ENCODE measurements around the gene ERVW-1.

Gene ERVW-1

DNA sequence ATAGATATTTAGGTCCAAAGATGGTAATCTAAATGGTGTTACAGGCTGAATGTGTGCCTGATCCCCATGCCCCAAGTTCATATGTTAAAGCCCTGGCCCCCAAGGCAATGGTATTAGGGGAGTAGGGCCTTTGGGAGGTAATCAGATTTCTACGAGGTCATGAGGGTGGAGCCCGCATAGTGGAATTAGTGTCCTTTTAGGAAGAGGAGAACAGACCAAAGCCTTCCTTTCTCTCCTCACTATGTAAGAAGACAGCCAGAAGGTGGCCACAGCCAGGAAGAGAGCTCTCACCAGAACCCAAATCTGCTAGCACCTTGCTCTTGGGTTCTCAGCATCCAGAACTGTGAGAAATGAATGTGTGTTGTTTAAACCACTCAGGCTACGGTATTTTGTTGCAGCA is 15.2 kb downstream of the ERVW-1 start:
- Histone ChIP-seq H3K4me3 (ENCODE audit: low read depth, low read length) (no peak overlapping the region), H3K4me1 (ENCODE audit: control insufficient read depth, insufficient read depth, low read length) (no peaks in the 10 kb centered on the region), H3K27ac (ENCODE audit: extremely low read depth, low read depth, low read length) (no peak overlapping the region), H3K9me3 (ENCODE audit: control insufficient read depth, insufficient read depth, low read depth, low read length) (no peaks in the 10 kb centered on the region), H3K36me3 (ENCODE audit: control insufficient read depth in 2 of 2, insufficient read depth in 1 of 2, low read length in 2 of 2) (peaks cover 4% of the 10 kb centered on the region in 2 experiments; a peak in 2 of 3 replicates)
- POLR2A ChIA-PET = no interaction called here
- CTCF ChIA-PET = interaction anchor here (0.5 to 3.0 kb wide), 3 partner anchors 11 to 403 kb away, joined by 8 to 29 read pairs (median 25); partner anchors contain the start of gene GATAD1
- TF ChIP-seq ZNF548 (tag by site-specific recombination; IDR thresholded peaks at IDR 0.05) (no peak), ZNF707 (tag by site-specific recombination; IDR thresholded peaks at IDR 0.05) (no peak), ZBTB8A (tag by site-specific recombination; IDR thresholded peaks at IDR 0.05) (no peak), ZNF311 (tag by site-specific recombination; IDR thresholded peaks at IDR 0.05; ENCODE audit: borderline replicate concordance) (no peak), SALL2 (tag by site-specific recombination; IDR thresholded peaks at IDR 0.05; ENCODE audit: borderline replicate concordance) (no peak), ZNF302 (tag by site-specific recombination; IDR thresholded peaks at IDR 0.05; ENCODE audit: low read depth) (no peak)
- TF ChIP-seq, protein P1, sequence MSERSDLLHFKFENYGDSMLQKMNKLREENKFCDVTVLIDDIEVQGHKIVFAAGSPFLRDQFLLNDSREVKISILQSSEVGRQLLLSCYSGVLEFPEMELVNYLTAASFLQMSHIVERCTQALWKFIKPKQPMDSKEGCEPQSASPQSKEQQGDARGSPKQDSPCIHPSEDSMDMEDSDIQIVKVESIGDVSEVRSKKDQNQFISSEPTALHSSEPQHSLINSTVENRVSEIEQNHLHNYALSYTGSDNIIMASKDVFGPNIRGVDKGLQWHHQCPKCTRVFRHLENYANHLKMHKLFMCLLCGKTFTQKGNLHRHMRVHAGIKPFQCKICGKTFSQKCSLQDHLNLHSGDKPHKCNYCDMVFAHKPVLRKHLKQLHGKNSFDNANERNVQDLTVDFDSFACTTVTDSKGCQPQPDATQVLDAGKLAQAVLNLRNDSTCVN (tag by site-specific recombination; optimal IDR thresholded peaks at IDR 0.05) = no peak
- TF ChIP-seq, protein P2, sequence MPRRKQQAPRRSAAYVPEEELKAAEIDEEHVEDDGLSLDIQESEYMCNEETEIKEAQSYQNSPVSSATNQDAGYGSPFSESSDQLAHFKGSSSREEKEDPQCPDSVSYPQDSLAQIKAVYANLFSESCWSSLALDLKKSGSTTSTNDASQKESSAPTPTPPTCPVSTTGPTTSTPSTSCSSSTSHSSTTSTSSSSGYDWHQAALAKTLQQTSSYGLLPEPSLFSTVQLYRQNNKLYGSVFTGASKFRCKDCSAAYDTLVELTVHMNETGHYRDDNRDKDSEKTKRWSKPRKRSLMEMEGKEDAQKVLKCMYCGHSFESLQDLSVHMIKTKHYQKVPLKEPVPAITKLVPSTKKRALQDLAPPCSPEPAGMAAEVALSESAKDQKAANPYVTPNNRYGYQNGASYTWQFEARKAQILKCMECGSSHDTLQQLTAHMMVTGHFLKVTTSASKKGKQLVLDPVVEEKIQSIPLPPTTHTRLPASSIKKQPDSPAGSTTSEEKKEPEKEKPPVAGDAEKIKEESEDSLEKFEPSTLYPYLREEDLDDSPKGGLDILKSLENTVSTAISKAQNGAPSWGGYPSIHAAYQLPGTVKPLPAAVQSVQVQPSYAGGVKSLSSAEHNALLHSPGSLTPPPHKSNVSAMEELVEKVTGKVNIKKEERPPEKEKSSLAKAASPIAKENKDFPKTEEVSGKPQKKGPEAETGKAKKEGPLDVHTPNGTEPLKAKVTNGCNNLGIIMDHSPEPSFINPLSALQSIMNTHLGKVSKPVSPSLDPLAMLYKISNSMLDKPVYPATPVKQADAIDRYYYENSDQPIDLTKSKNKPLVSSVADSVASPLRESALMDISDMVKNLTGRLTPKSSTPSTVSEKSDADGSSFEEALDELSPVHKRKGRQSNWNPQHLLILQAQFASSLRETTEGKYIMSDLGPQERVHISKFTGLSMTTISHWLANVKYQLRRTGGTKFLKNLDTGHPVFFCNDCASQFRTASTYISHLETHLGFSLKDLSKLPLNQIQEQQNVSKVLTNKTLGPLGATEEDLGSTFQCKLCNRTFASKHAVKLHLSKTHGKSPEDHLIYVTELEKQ (tag by site-specific recombination; IDR thresholded peaks at IDR 0.05; ENCODE audit: borderline replicate concordance) = no peak
- TF ChIP-seq, protein P3, sequence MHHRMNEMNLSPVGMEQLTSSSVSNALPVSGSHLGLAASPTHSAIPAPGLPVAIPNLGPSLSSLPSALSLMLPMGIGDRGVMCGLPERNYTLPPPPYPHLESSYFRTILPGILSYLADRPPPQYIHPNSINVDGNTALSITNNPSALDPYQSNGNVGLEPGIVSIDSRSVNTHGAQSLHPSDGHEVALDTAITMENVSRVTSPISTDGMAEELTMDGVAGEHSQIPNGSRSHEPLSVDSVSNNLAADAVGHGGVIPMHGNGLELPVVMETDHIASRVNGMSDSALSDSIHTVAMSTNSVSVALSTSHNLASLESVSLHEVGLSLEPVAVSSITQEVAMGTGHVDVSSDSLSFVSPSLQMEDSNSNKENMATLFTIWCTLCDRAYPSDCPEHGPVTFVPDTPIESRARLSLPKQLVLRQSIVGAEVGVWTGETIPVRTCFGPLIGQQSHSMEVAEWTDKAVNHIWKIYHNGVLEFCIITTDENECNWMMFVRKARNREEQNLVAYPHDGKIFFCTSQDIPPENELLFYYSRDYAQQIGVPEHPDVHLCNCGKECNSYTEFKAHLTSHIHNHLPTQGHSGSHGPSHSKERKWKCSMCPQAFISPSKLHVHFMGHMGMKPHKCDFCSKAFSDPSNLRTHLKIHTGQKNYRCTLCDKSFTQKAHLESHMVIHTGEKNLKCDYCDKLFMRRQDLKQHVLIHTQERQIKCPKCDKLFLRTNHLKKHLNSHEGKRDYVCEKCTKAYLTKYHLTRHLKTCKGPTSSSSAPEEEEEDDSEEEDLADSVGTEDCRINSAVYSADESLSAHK (tag by site-specific recombination; IDR thresholded peaks at IDR 0.05) = no peak

DNA sequence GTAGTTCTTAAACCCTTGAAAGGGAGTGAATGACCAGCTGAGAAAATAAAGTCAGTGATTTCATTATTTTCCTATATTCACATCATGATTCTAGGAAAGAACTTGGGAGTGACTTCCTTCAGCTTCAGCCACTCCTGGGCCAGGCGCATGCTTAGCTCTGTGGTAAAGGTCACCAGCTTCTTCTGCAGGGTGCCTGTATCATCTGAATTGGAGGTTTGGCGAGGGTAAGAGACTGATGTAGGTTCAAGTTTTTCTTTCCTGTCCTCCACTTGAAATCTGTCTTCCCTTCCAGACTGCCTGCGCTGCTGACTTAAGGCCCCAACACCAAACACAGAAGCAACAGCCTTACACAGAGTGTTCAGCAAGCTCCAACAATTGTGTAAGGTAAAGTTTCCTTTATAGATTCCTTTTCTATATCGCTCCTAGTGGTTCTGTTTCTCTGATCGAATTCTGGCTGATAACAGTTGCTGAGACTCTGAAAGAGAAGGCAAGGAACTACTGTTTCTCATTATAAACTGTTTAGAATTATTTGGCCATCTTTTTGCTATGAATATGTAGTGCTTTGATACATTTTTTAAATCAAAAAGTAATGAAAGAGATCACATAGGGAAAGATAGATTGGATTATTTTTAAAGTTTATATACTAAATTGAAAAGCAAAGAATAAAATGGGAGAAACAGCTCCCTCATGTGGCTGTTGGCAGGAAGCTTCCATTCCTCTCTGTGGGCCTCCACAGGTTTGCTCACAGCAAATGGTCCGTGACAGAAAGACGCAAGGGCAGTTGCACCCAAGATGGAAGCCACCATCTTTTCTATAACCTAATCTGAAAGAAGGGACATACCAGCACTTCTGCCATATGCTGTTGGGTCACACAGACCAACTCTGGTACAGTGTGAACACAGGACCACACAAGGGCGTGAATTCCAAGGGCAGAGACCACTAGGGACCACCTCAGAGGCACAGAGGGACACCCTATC is 16.4 kb downstream of the ERVW-1 start:
- CTCF ChIA-PET = interaction anchor here (0.5 to 3.0 kb wide), 31 partner anchors 10 to 1250 kb away, joined by 3 to 29 read pairs (median 4); partner anchors contain the start of genes CYP51A1, GATAD1, LRRD1 and MTERF1
- no peaks in the 10 kb centered on the region for H3K9me3 ChIP-seq (ENCODE audit: control insufficient read depth, insufficient read depth, low read depth, low read length)
- peaks cover 5 to 9% of the 10 kb centered on the region in 2 experiments; a peak in 2 of 3 replicates for H3K36me3 ChIP-seq (ENCODE audit: control insufficient read depth in 2 of 2, insufficient read depth in 1 of 2, low read length in 2 of 2)
- no peak overlapping the region for H3K4me3 ChIP-seq (ENCODE audit: low read depth, low read length)
- H3K27ac ChIP-seq (ENCODE audit: extremely low read depth, low read depth, low read length) = no peak overlapping the region
- POLR2A ChIA-PET = interaction anchor here (1.5 kb wide), 1 partner anchor 14 kb away, joined by 5 read pairs; the partner anchor contains the start of gene GATAD1
- no peaks in the 10 kb centered on the region for H3K4me1 ChIP-seq (ENCODE audit: control insufficient read depth, insufficient read depth, low read length)
- no peak for TF ChIP-seq ZNF623 (tag by site-specific recombination; IDR thresholded peaks at IDR 0.05)
- TF ChIP-seq ZBTB20 (tag by site-specific recombination; IDR thresholded peaks at IDR 0.05) = no peak
- TF ChIP-seq GFI1B (tag by site-specific recombination; IDR thresholded peaks at IDR 0.05) = no peak
- no peak for TF ChIP-seq ZNF660 (tag by site-specific recombination; IDR thresholded peaks at IDR 0.05)
- TF ChIP-seq ZNF214 (tag by site-specific recombination; IDR thresholded peaks at IDR 0.05; ENCODE audit: borderline replicate concordance) = no peak
- TF ChIP-seq HOXA7 (CRISPR knock-in tag; IDR thresholded peaks at IDR 0.05; ENCODE audit: borderline replicate concordance) = no peak
- TF ChIP-seq, protein P4, sequence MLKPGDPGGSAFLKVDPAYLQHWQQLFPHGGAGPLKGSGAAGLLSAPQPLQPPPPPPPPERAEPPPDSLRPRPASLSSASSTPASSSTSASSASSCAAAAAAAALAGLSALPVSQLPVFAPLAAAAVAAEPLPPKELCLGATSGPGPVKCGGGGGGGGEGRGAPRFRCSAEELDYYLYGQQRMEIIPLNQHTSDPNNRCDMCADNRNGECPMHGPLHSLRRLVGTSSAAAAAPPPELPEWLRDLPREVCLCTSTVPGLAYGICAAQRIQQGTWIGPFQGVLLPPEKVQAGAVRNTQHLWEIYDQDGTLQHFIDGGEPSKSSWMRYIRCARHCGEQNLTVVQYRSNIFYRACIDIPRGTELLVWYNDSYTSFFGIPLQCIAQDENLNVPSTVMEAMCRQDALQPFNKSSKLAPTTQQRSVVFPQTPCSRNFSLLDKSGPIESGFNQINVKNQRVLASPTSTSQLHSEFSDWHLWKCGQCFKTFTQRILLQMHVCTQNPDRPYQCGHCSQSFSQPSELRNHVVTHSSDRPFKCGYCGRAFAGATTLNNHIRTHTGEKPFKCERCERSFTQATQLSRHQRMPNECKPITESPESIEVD (tag by site-specific recombination; IDR thresholded peaks at IDR 0.05) = no peak
- peak; percentile 83 for TF ChIP-seq SCRT2 (tag by site-specific recombination; IDR thresholded peaks at IDR 0.05)
- no peak for TF ChIP-seq ZNF221 (tag by site-specific recombination; IDR thresholded peaks at IDR 0.05; ENCODE audit: borderline replicate concordance)
- no peak for TF ChIP-seq ZNF548 (tag by site-specific recombination; IDR thresholded peaks at IDR 0.05)
- TF ChIP-seq SCRT1 (tag by site-specific recombination; IDR thresholded peaks at IDR 0.05; ENCODE audit: borderline replicate concordance) = peak; percentile 57; the same call in 1 of the 2 replicates
- TF ChIP-seq, protein P5, sequence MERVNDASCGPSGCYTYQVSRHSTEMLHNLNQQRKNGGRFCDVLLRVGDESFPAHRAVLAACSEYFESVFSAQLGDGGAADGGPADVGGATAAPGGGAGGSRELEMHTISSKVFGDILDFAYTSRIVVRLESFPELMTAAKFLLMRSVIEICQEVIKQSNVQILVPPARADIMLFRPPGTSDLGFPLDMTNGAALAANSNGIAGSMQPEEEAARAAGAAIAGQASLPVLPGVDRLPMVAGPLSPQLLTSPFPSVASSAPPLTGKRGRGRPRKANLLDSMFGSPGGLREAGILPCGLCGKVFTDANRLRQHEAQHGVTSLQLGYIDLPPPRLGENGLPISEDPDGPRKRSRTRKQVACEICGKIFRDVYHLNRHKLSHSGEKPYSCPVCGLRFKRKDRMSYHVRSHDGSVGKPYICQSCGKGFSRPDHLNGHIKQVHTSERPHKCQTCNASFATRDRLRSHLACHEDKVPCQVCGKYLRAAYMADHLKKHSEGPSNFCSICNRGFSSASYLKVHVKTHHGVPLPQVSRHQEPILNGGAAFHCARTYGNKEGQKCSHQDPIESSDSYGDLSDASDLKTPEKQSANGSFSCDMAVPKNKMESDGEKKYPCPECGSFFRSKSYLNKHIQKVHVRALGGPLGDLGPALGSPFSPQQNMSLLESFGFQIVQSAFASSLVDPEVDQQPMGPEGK (tag by site-specific recombination; IDR thresholded peaks at IDR 0.05) = no peak

Data from HEK293 (cell line).